Inferior parietal cortex (tissue), 1 donor: Measurements from ENCODE around the gene SBDS.
"Not testable (repeated sequence)": the region's sequence is repeated elsewhere in the genome, so short reads cannot be mapped to it uniquely, and the experiment has no call there.

Experiments
- DNase-seq: peaks from one replicate; pipeline ENCODE4 v3.0.0-alpha.2; 2016; ENCODE audit errors: extremely low spot score

SBDS gene

GRCh38 chr7:66995050-66995776 is at the start of gene SBDS:
Gene SBDS (minus strand): TSS chr7:66995586. CDS start chr7:66995417, 169 bp downstream.
- DNase-seq = peak; percentile 99

GRCh38 chr7:67043559-67043930 is 48.2 kb upstream of the SBDS start:
- not testable (repeated sequence) for DNase-seq

- DNase-seq = peak; percentile 74
These were observed 47.6 kb upstream of the SBDS start for GRCh38 chr7:67042781-67043558.

GRCh38 chr7:67040832-67041231 is 45.4 kb upstream of the SBDS start:
- DNase-seq = not testable (repeated sequence)

- DNase-seq = not testable (repeated sequence)
These were observed 41.3 kb upstream of the SBDS start for GRCh38 chr7:67036432-67037395.

GRCh38 chr7:67033251-67033650 is 37.9 kb upstream of the SBDS start:
- no peak for DNase-seq

GRCh38 chr7:67031685-67032084 is 36.3 kb upstream of the SBDS start:
- DNase-seq = not testable (repeated sequence)

GRCh38 chr7:67025459-67025858 is 30.1 kb upstream of the SBDS start:
- DNase-seq = not testable (repeated sequence)

- DNase-seq = no peak
These were observed 27.1 kb upstream of the SBDS start for GRCh38 chr7:67022511-67022910.

GRCh38 chr7:67021260-67021659 is 25.9 kb upstream of the SBDS start:
- DNase-seq = no peak

- DNase-seq = no peak
These were observed 24.4 kb upstream of the SBDS start for GRCh38 chr7:67019562-67020390.

- DNase-seq = no peak
These were observed 23.6 kb upstream of the SBDS start for GRCh38 chr7:67018940-67019339.

GRCh38 chr7:67017971-67018370 is 22.6 kb upstream of the SBDS start:
- not testable (repeated sequence) for DNase-seq

GRCh38 chr7:67014076-67014622 is 18.8 kb upstream of the SBDS start:
- not testable (repeated sequence) for DNase-seq

- not testable (repeated sequence) for DNase-seq
These were observed 14.3 kb upstream of the SBDS start for GRCh38 chr7:67009677-67010076.

- no peak for DNase-seq
These were observed 12.9 kb upstream of the SBDS start for GRCh38 chr7:67008260-67008659.

- no peak for DNase-seq
These were observed 11.6 kb upstream of the SBDS start for GRCh38 chr7:67006965-67007364.

- not testable (repeated sequence) for DNase-seq
These were observed 8.8 kb upstream of the SBDS start for GRCh38 chr7:67004145-67004544.

GRCh38 chr7:67000601-67001258 is 5.3 kb upstream of the SBDS start:
- DNase-seq = peak; percentile 33
